Superior temporal gyrus (tissue), 1 donor: Measurements from ENCODE around the gene MYOZ1.
"Not testable (repeated sequence)": the region's sequence is repeated elsewhere in the genome, so short reads cannot be mapped to it uniquely, and the experiment has no call there.

ENCODE experiments used
- DNase-seq: peaks from one replicate; pipeline ENCODE4 v3.0.0-alpha.2; 2016; ENCODE audit errors: extremely low spot score

MYOZ1 gene

DNA sequence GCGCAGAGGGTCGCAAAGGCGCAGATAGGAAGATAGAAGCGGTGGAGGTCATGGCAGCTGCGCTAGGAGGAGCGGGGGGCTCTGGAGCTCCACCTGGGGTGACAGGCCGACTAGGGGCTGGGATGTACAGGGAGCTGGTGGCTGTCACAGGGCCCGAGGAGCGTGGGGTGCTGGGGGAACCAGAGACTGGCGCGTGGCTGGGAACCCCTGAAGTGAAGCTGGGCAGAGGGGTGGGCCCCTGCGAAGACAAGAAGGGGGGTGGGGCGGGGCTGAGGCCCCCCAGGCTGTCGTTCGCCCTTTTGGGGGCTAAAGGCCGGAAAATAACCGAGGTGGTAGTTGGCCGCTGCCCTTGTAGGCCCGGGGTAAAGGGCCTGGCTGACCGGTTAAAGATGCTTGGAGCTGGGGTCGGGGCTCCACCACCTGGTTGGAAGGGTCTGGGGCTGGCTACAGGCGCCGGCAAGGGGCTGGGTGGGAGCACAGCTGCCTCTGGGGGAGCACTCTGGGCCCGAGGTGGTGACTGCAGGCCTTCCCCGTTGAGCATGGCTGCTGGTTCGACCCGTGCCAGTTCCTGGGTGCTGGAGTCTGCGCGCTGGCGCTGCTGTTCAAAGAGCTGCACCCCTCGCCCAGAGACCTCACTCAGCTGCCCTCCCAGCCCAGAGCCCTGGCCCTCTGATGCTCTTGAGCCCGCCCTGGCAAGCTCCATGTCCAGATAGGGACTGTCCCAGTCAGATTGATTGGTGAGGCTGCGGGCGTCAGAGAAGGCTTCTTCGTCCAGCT lies 6.8 kb upstream of the MYOZ1 start:
- no peak for DNase-seq

DNA sequence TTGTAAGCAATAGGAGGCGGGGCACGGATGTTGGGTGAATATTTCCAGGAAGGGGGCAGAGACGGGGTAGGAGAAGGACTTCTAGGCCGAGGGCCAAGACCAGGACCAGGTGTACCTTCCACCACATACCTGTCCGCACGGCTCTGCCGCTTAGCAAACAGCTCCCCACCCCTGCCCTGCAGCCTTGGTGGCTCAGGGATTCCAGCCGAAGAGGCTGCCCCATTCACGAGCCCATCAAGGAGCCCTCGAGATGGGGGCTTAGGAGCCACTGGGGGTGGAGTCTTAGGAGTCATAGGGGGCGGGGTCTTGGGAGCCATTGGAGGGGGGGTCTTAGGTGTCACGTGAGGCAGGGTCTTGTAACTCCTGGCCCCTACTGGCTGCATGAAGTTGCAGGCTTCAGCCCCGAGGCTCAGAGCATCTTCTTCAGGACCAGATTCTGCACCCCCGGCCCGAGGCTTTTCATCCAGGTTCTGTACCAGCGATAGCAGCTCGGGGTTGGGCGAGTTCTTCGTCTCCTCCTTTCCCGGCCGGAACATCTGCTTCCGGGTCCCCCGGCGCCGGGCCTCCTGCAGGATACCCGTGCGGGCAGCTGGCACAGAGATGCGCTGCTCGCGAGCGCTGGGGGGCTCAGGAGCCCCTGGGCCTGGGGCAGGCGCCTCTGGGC lies 6.1 kb upstream of the MYOZ1 start:
- peak; percentile 41 for DNase-seq

- DNase-seq = no peak
Observed at GRCh38 chr10:73646598-73647041, 5.3 kb upstream of the MYOZ1 start.

- no peak for DNase-seq
Observed at GRCh38 chr10:73645251-73645650, 4.0 kb upstream of the MYOZ1 start.

- DNase-seq = no peak
Observed at GRCh38 chr10:73644767-73645166, 3.5 kb upstream of the MYOZ1 start.

DNA sequence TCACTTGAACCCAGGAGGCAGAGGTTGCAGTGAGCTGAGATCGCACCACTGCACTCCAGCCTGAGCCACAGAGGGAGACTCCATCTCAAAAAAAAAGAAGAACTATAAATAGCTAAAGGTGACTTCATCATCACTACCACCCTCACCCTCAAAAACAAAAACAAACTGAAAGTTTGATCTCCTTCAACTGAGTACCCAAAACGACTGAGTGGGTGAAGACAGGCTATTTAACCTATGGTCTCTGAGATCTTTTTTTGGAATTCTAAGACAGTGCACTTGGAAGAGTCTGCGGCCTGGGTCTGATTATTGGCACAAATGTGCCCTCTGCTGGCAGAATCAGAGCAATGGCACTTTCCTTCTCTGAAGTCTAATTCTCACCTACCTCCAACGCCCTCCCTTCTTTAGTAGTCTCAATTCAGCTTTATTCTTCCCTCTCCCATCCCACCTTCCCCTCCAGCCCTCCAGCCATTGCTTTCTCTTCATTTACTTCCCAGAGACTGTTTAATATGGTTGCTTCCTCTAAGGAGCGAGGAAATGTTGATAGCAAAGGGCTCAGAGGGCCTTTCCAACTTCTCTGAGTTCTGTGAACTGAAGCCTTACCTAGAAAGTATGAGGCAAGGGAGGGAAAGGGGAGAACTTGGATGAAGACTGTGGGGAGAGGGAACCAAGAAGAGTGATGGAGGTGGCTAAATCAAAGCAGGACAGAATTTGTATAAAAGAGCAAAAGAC lies 2.9 kb upstream of the MYOZ1 start:
- DNase-seq = peak; percentile 92

GRCh38 chr10:73643362-73643761 lies 2.1 kb upstream of the MYOZ1 start:
- no peak for DNase-seq

DNA sequence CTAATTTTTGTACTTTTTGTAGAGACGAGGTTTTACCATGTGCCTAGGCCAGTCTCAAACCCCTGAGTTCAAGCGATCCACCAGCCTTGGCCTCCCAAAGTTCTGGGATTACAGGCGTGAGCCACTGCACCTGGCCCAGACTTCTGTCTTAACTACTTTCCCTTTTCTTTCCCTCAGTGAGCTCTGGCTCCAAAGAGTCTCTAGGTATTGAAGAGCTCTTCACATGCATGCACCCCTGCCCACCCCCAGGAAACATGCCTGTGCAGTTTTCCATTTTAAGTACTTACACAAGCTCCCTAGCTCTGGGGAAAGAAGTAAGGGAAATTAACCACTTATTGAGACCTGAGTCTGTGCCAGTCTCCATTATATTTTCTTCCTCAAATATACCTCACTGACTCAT lies 2.0 kb downstream of the MYOZ1 start:
- no peak for DNase-seq

DNA sequence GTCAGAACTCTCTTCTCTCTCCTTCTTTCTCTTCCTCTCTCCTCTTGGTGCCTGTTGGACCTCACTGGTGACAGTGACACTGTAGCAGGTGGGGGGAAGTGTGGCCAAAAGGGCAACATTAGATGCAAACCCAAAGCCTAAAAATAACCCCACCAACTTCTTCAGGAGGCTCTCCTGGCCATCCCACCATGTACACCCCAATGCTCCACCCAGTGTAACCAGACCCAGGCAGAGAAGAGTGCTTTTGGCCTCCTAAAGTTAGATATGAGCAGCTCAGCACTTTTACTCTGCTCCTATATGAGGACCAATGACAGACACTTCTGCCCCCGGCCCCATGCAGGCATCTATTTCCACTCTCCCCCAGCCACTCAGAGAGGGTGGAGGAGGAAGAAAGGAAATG lies 5.5 kb downstream of the MYOZ1 start:
- no peak for DNase-seq

DNA sequence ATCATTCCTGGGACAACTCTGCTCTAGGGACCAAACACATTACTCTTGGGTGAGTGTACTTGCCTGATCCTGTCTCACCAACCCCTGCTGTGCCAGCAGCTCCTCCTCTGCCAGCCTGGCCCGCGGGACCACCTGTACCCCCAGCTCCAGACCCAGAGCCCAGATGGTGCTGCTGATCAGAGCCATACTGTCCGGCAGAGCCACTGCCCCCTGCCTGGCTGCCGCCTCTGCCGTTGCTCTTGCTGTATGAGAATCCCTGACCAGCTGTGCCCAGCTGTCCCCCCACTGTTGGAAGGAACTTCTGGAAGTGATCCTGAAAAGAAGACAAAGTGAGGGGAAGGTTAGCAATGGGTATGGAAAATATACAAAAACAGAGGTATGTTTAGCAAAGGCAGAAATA lies 6.9 kb downstream of the MYOZ1 start:
- no peak for DNase-seq

GRCh38 chr10:73629165-73629564 lies 12.1 kb downstream of the MYOZ1 start:
- no peak for DNase-seq

GRCh38 chr10:73628405-73628804 lies 12.9 kb downstream of the MYOZ1 start:
- no peak for DNase-seq

GRCh38 chr10:73627300-73627699 lies 14.0 kb downstream of the MYOZ1 start:
- DNase-seq = no peak

DNA sequence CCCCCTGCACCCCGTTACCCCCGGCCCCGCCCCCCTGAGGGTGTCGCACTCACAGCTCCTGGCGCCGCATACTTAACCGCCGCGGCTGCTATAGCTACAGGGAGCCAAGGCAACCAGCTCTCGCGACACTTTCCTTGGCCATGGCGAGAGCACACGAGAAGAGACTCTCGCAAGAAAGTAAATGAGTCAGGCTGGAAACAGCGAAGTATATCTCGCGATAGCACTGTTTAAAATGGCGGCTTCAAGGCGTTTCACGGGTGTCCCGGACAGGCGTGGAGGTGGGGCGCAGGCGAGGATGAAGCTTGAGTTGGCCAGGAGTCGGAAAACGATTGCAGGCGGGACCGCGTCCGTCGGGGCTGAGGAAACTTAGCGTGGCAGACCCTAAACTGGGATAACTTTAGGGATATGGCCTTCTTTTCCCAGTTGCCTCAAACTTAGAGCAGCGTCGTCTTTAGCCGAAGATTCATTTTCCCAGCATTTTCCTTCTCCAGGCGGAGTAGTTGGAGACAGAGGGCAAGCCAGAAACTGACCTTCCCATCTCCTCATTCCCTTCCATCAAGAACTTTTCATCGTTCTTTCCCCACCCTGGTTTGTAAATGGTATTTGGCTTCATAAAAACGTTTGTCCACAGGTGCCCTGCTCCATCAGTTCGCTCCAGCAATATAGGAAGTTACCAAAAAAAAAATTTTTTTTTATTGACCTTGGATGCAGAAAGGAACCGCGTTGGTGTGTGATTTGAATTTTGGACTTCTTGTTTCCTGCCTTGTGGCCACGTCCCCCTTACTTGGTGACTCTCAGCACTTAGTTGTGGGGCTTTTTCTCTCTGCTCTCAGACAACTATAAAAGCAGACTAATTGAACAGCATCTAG lies 15.2 kb downstream of the MYOZ1 start:
- peak; percentile 95 for DNase-seq

GRCh38 chr10:73625004-73625883 lies 16.0 kb downstream of the MYOZ1 start:
- peak; percentile 48 for DNase-seq

- DNase-seq = no peak
Observed at GRCh38 chr10:73623056-73623455, 18.2 kb downstream of the MYOZ1 start.

DNA sequence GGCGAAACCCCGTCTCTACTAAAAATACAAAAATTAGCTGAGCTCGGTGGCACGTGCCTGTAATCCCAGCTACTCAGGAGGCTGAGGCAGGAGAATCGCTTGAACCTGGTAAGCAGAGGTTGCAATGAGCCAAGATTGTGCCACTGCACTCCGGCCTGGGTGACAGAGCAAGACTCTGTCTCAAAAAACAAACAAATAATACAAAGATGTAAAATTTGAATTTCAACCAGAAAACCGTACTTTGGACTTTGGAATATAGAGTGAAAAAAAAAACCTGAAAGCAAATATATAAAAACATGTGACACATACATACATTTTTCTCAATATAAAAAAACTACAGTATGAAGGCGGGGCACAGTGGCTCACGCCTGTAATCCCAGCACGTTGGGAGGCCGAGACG lies 20.3 kb downstream of the MYOZ1 start:
- DNase-seq = not testable (repeated sequence)

- DNase-seq = not testable (repeated sequence)
Observed at GRCh38 chr10:73617143-73617542, 24.1 kb downstream of the MYOZ1 start.

DNA sequence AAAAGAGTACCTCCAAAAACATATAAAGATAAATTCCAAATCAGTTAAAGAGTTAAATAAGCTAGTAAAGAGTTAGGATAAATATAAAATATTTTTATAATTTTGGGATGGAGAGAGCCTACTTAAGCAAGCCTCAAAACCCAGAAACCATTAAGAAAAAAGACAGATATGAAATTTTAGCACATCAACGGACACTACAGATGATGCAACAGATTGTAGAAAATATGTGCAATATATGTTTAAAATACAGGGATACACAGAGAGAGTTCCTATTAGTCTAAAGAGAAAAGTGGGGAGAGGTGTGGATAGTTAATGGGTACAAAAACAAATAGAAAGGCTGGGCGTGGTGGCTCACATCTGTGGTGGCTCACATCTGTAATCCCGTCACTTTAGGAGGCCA lies 26.6 kb downstream of the MYOZ1 start:
- no peak for DNase-seq

GRCh38 chr10:73609116-73609515 lies 32.2 kb downstream of the MYOZ1 start:
- no peak for DNase-seq

- no peak for DNase-seq
Observed at GRCh38 chr10:73601486-73601921, 39.8 kb downstream of the MYOZ1 start.
